ENCODE results near the gene CPB2. TPM values are rescaled to one million over a fixed set of nuclear protein-coding genes. Genes with fewer than 3 reads are reported as not detected.

The CPB2 gene
- total RNA-seq, 2 donors from 2014 or later, result not detected

- WGBS, 2 experiments (ENCODE audit: insufficient coverage in 1 of 2, insufficient read length in 1 of 2), result 51 to 73% methylated on average over 3 of the region's 3 CpGs
- H3K9me3 Mint-ChIP-seq, result no peaks in the 10 kb centered on the region
- no peak for DNase-seq
- H3K36me3 Mint-ChIP-seq (ENCODE audit: low read depth), result no peaks in the 10 kb centered on the region
- peaks cover 5% of the 10 kb centered on the region for H3K27me3 ChIP-seq (ENCODE audit: control insufficient read depth, insufficient read depth, low read length, poor library complexity, severe bottlenecking)
- H3K9me3 ChIP-seq (ENCODE audit: control insufficient read depth, low read length), result no peaks in the 10 kb centered on the region
- no peak overlapping the region for H3K4me3 ChIP-seq (ENCODE audit: low read length)
- H3K4me3 Mint-ChIP-seq, result no peak overlapping the region
- no peaks in the 10 kb centered on the region for H3K36me3 ChIP-seq (ENCODE audit: control insufficient read depth, insufficient read depth, low read length)
- H3K27ac Mint-ChIP-seq, result no peak overlapping the region
- TF ChIP-seq, protein P1, sequence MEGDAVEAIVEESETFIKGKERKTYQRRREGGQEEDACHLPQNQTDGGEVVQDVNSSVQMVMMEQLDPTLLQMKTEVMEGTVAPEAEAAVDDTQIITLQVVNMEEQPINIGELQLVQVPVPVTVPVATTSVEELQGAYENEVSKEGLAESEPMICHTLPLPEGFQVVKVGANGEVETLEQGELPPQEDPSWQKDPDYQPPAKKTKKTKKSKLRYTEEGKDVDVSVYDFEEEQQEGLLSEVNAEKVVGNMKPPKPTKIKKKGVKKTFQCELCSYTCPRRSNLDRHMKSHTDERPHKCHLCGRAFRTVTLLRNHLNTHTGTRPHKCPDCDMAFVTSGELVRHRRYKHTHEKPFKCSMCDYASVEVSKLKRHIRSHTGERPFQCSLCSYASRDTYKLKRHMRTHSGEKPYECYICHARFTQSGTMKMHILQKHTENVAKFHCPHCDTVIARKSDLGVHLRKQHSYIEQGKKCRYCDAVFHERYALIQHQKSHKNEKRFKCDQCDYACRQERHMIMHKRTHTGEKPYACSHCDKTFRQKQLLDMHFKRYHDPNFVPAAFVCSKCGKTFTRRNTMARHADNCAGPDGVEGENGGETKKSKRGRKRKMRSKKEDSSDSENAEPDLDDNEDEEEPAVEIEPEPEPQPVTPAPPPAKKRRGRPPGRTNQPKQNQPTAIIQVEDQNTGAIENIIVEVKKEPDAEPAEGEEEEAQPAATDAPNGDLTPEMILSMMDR (conservative IDR thresholded peaks at IDR 0.05), result no peak
- H3K27ac ChIP-seq (ENCODE audit: low read depth, low read length), result no peak overlapping the region
- H3K4me1 Mint-ChIP-seq, result peaks cover 21% of the 10 kb centered on the region
- H3K9ac ChIP-seq (ENCODE audit: extremely low read depth, low read length, poor library complexity, severe bottlenecking), result no peak overlapping the region
- H3K4me1 ChIP-seq (ENCODE audit: control insufficient read depth, insufficient read depth, low read length), result no peaks in the 10 kb centered on the region
- H3K27me3 Mint-ChIP-seq (ENCODE audit: insufficient read depth), result no peaks in the 10 kb centered on the region
These were observed 37.9 kb upstream of the CPB2 start for GRCh38 chr13:46142776-46143175.

DNA sequence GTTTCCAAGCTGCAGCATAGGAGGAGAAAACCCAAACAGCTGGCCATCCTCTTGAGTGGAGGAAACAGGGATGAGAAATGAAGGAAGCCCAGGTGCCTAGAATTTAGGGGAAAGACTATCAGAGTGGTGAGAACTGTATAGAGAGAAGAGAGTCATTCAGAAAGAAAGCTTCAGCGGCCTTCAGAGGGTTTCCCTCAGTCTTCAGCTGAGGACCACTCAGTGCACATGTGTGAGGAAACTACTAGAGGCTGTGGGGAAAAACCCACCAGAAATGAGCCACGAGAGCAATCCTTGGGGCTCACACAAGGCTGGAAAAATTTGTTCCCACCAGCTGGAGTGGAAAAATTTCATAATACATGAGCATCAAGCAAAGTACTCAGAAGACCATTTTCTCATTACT is 35.2 kb upstream of the CPB2 start:
- Histone ChIP-seq H3K27me3 (ENCODE audit: control insufficient read depth, insufficient read depth, low read length, poor library complexity, severe bottlenecking) (peaks cover 5% of the 10 kb centered on the region), H3K9me3 (ENCODE audit: control insufficient read depth, low read length) (no peaks in the 10 kb centered on the region), H3K4me3 (ENCODE audit: low read length) (no peak overlapping the region), H3K27ac (ENCODE audit: low read depth, low read length) (no peak overlapping the region), H3K9ac (ENCODE audit: extremely low read depth, low read length, poor library complexity, severe bottlenecking) (no peak overlapping the region), H3K36me3 (ENCODE audit: control insufficient read depth, insufficient read depth, low read length) (no peaks in the 10 kb centered on the region), H3K4me1 (ENCODE audit: control insufficient read depth, insufficient read depth, low read length) (no peaks in the 10 kb centered on the region)
- Mint-ChIP-seq H3K27me3 (ENCODE audit: insufficient read depth) (no peaks in the 10 kb centered on the region), H3K9me3 (no peaks in the 10 kb centered on the region), H3K36me3 (ENCODE audit: low read depth) (no peaks in the 10 kb centered on the region), H3K4me3 (no peak overlapping the region), H3K4me1 (peaks cover 15% of the 10 kb centered on the region), H3K27ac (no peak overlapping the region)
- DNase-seq, result no peak
- TF ChIP-seq, protein P1 (conservative IDR thresholded peaks at IDR 0.05), result no peak
- WGBS, 2 experiments (ENCODE audit: insufficient coverage in 1 of 2, insufficient read length in 1 of 2), result 83 to 87% methylated on average over 2 of the region's 2 CpGs

DNA sequence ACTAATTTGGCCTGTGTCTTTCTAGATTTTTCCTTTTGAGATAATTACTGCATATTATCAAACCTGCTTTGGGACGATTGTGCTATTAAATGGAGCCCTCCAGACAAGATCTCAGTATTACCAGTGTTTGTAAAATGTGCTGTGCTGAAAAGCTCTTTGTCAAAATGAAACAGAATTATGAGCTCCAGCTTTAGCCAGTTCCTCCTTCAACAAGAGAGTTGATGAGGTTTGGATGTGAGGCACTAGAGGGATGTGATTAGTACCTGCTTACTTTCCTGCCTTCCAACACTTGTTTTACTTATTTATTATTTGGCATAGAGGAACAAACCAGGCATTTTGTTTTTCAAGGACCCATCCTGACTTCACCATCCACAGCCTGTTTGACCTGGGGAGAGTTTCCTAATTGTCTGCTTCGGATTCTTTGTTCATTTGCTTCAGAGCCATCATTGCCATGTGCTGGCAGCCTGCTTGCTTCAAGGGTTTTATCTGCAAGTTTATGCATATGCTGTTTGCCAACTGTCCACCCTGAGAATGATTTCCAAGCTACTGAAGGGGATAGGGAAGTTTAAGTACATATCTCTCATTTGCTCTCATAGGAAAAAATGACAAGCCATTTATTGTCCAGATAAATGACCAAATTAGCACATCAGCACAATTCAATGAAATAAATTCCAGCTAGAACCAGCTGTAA is 32.9 kb upstream of the CPB2 start:
- Histone ChIP-seq H3K9me3 (ENCODE audit: control insufficient read depth, low read length) (no peaks in the 10 kb centered on the region), H3K4me3 (ENCODE audit: low read length) (no peak overlapping the region), H3K27ac (ENCODE audit: low read depth, low read length) (no peak overlapping the region), H3K4me1 (ENCODE audit: control insufficient read depth, insufficient read depth, low read length) (no peaks in the 10 kb centered on the region), H3K36me3 (ENCODE audit: control insufficient read depth, insufficient read depth, low read length) (no peaks in the 10 kb centered on the region), H3K9ac (ENCODE audit: extremely low read depth, low read length, poor library complexity, severe bottlenecking) (no peak overlapping the region), H3K27me3 (ENCODE audit: control insufficient read depth, insufficient read depth, low read length, poor library complexity, severe bottlenecking) (no peaks in the 10 kb centered on the region)
- DNase-seq, result no peak
- H3K36me3 Mint-ChIP-seq (ENCODE audit: low read depth), result no peaks in the 10 kb centered on the region
- H3K4me1 Mint-ChIP-seq, result peaks cover 5% of the 10 kb centered on the region
- no peak overlapping the region for H3K4me3 Mint-ChIP-seq
- H3K9me3 Mint-ChIP-seq, result no peaks in the 10 kb centered on the region
- H3K27me3 Mint-ChIP-seq (ENCODE audit: insufficient read depth), result no peaks in the 10 kb centered on the region
- TF ChIP-seq, protein P1 (conservative IDR thresholded peaks at IDR 0.05), result no peak
- 95 to 100% methylated on average over 2 of the region's 2 CpGs for WGBS, 2 experiments (ENCODE audit: insufficient coverage in 1 of 2, insufficient read length in 1 of 2)
- no peak overlapping the region for H3K27ac Mint-ChIP-seq
